ENCODE results near the gene MYMX. TPM values are rescaled to one million over a fixed set of nuclear protein-coding genes. Genes with fewer than 3 reads are reported as not detected.

Gene MYMX
- polyA plus RNA-seq, 2 of the 4 experiments (the other 2 are of a cell fraction): not detected

- Histone ChIP-seq H3K27ac (no peak overlapping the region), H3K4me3 (no peak overlapping the region), H3K4me1 (no peaks in the 10 kb centered on the region), H3K9me3 (no peaks in the 10 kb centered on the region), H3K4me2 (no peak overlapping the region)
- DNase-seq (ENCODE audit: low read depth in 1 of 2, low spot score in 1 of 2): no peak
- FAIRE-seq: no peak
- ChIA-PET POLR2A (no interaction called here), CTCF (interaction anchor here (1.0 to 3.2 kb wide), 33 partner anchors 9 to 241 kb away, joined by 3 to 31 read pairs (median 7); partner anchors contain the start of gene MYMX)
- TF ChIP-seq ZSCAN20 (CRISPR knock-in tag; IDR thresholded peaks at IDR 0.05) (no peak), JUN (IDR thresholded peaks at IDR 0.05) (no peak), HOXB13 (CRISPR knock-in tag; IDR thresholded peaks at IDR 0.05; ENCODE audit: low read depth) (no peak), FOSL2 (IDR thresholded peaks at IDR 0.05) (no peak), FOSL2 (CRISPR knock-in tag; IDR thresholded peaks at IDR 0.05) (no peak), PHF8 (IDR thresholded peaks at IDR 0.05; ENCODE audit: borderline replicate concordance, low read depth) (no peak), HOXA7 (CRISPR knock-in tag; IDR thresholded peaks at IDR 0.05) (no peak), RNF2 (IDR thresholded peaks at IDR 0.05; ENCODE audit: borderline replicate concordance, low read depth) (no peak), MYC (IDR thresholded peaks at IDR 0.05; ENCODE audit: borderline replicate concordance, low read length) (no peak), BCL3 (IDR thresholded peaks at IDR 0.05) (no peak), MAFK (IDR thresholded peaks at IDR 0.05; ENCODE audit: partially characterized antibody) (no peak), ESRRA (IDR thresholded peaks at IDR 0.05; ENCODE audit: borderline replicate concordance, low read length) (no peak), CEBPB (IDR thresholded peaks at IDR 0.05) (no peak)
- WGBS (ENCODE audit: missing lambda C conversion rate): 56% methylated on average over 12 of the region's 12 CpGs
- ATAC-seq: no peak
These were observed 44.7 kb upstream of the MYMX start for GRCh38 chr6:44171899-44172546.

GRCh38 chr6:44172731-44173500 lies 43.8 kb upstream of the MYMX start:
- Histone ChIP-seq H3K9me3 (no peaks in the 10 kb centered on the region), H3K4me2 (no peak overlapping the region), H3K4me3 (no peak overlapping the region), H3K4me1 (no peaks in the 10 kb centered on the region), H3K27ac (no peak overlapping the region)
- ATAC-seq (peak; percentile 94 to 97), FAIRE-seq (no peak), DNase-seq (ENCODE audit: low read depth in 1 of 2, low spot score in 1 of 2) (peak; percentile 62 to 87)
- POLR2A ChIA-PET: interaction anchor here (1.0 kb wide), 1 partner anchor 74 kb away, joined by 5 read pairs; the partner anchor contains the start of gene HSP90AB1
- CTCF ChIA-PET: interaction anchor here (0.6 to 3.2 kb wide), 48 partner anchors 8 to 479 kb away, joined by 3 to 31 read pairs (median 6); partner anchors contain the start of genes CAPN11 and MYMX
- WGBS (ENCODE audit: missing lambda C conversion rate): 21% methylated on average over 11 of the region's 15 CpGs
- TF ChIP-seq RAD21 (conservative IDR thresholded peaks at IDR 0.05 in 1 of 2, IDR thresholded peaks at IDR 0.05 in 1 of 2) (peak; percentile 82 to 89), JUNB (IDR thresholded peaks at IDR 0.05) (no peak), SMC3 (IDR thresholded peaks at IDR 0.05) (peak; percentile 67), CTCF (IDR thresholded peaks at IDR 0.05) (peak; percentile 72)

- H3K27ac ChIP-seq: no peak overlapping the region
- CTCF ChIA-PET: interaction anchor here (1.2 to 2.8 kb wide), 4 partner anchors 13 to 61 kb away, joined by 3 to 7 read pairs (median 4); no protein-coding TSS in a partner anchor
- no peak for ATAC-seq
- H3K4me3 ChIP-seq: no peak overlapping the region
- no peak for FAIRE-seq
- WGBS (ENCODE audit: missing lambda C conversion rate): 80% methylated on average over 10 of the region's 15 CpGs
- H3K9me3 ChIP-seq: no peaks in the 10 kb centered on the region
- POLR2A ChIA-PET: no interaction called here
- H3K4me2 ChIP-seq: no peak overlapping the region
- 0 out of 3 replicates have a peak, but pooled peaks cover 5% of the 10 kb centered on the region for H3K4me1 ChIP-seq
- DNase-seq (ENCODE audit: low read depth in 1 of 2, low spot score in 1 of 2): no peak
- TF ChIP-seq KDM1A (IDR thresholded peaks at IDR 0.05; ENCODE audit: low read depth): no peak
- TF ChIP-seq ELK1 (IDR thresholded peaks at IDR 0.05; ENCODE audit: low read depth, low read length): no peak
- no peak for TF ChIP-seq EHF (CRISPR knock-in tag; IDR thresholded peaks at IDR 0.05)
- no peak for TF ChIP-seq PHF8 (IDR thresholded peaks at IDR 0.05; ENCODE audit: borderline replicate concordance, low read depth)
- no peak for TF ChIP-seq ZC3H11A (IDR thresholded peaks at IDR 0.05)
- no peak for TF ChIP-seq HES2 (IDR thresholded peaks at IDR 0.05)
- no peak for TF ChIP-seq PBX3 (IDR thresholded peaks at IDR 0.05)
- TF ChIP-seq KDM5A (IDR thresholded peaks at IDR 0.05): no peak
- no peak for TF ChIP-seq NR3C1 (IDR thresholded peaks at IDR 0.05)
- TF ChIP-seq POLR2AphosphoS2 (conservative IDR thresholded peaks at IDR 0.05; ENCODE audit: low read length): no peak
- TF ChIP-seq SMC3 (IDR thresholded peaks at IDR 0.05): no peak
These were observed 40.5 kb upstream of the MYMX start for GRCh38 chr6:44176130-44176761.

All from A549 (cell line).